ENCODE data around the gene SF3A2.

- peak; percentile 27; the same call in 1 of the 2 replicates for TF ChIP-seq GABPB1 (CRISPR knock-in tag; IDR thresholded peaks at IDR 0.05)
- TF ChIP-seq, protein P1, sequence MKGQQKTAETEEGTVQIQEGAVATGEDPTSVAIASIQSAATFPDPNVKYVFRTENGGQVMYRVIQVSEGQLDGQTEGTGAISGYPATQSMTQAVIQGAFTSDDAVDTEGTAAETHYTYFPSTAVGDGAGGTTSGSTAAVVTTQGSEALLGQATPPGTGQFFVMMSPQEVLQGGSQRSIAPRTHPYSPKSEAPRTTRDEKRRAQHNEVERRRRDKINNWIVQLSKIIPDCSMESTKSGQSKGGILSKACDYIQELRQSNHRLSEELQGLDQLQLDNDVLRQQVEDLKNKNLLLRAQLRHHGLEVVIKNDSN (CRISPR knock-in tag; IDR thresholded peaks at IDR 0.05): no peak
- TF ChIP-seq ELF4 (CRISPR knock-in tag; IDR thresholded peaks at IDR 0.05; ENCODE audit: low read depth): no peak
- TF ChIP-seq ATF6 (CRISPR knock-in tag; IDR thresholded peaks at IDR 0.05): no peak
- TF ChIP-seq, protein P2, sequence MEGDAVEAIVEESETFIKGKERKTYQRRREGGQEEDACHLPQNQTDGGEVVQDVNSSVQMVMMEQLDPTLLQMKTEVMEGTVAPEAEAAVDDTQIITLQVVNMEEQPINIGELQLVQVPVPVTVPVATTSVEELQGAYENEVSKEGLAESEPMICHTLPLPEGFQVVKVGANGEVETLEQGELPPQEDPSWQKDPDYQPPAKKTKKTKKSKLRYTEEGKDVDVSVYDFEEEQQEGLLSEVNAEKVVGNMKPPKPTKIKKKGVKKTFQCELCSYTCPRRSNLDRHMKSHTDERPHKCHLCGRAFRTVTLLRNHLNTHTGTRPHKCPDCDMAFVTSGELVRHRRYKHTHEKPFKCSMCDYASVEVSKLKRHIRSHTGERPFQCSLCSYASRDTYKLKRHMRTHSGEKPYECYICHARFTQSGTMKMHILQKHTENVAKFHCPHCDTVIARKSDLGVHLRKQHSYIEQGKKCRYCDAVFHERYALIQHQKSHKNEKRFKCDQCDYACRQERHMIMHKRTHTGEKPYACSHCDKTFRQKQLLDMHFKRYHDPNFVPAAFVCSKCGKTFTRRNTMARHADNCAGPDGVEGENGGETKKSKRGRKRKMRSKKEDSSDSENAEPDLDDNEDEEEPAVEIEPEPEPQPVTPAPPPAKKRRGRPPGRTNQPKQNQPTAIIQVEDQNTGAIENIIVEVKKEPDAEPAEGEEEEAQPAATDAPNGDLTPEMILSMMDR (IDR thresholded peaks at IDR 0.05): peak; percentile 50; the same call in 1 of the 2 replicates
- TF ChIP-seq IRF2 (CRISPR knock-in tag; IDR thresholded peaks at IDR 0.05; ENCODE audit: borderline replicate concordance, low read depth): no peak
- TF ChIP-seq CREM (CRISPR knock-in tag; IDR thresholded peaks at IDR 0.05): no peak
Observed at GRCh38 chr19:2253106-2254063, 16.8 kb downstream of the SF3A2 start.
